Right lobe of liver (tissue), 6 donors: Measurements from ENCODE around the gene KRTCAP2. TPM values are rescaled to one million over a fixed set of nuclear protein-coding genes. Genes with fewer than 3 reads are reported as not detected.

Experiments used
- ATAC-seq, 4 donors: fragments of 200-7000 bp; cut with Tn5 transposase; one replicate each; pipeline ENCODE4 v1.9.1; 2020; ENCODE audit warnings: mild to moderate bottlenecking in 4 of 4, moderate library complexity in 4 of 4
- DNase-seq, 3 donors: peaks; one replicate each; pipeline ENCODE4 v3.0.0-alpha.2; 2020
- H3K27ac ChIP-seq, 3 donors: fragments of 200-600 bp; one replicate each; pipeline ENCODE4 v1.8.0; 2022
- H3K27me3 ChIP-seq, 2 donors: fragments of 200-600 bp; one replicate each; pipeline ENCODE4 v1.8.0; 2022
- H3K36me3 ChIP-seq, 4 donors: fragments of 200-600 bp; sonication (generic) in 1 of 4; one replicate each; pipeline versions ENCODE4 v1.5.1 to v1.8.0; 2017 to 2022; ENCODE audit warnings: control low read depth in 1 of 4
- H3K4me1 ChIP-seq, 4 donors: fragments of 200-600 bp; sonication (generic) in 1 of 4; one replicate each; pipeline versions ENCODE4 v1.5.1 to v1.8.0; 2017 to 2022; ENCODE audit warnings: control low read depth in 1 of 4
- H3K4me3 ChIP-seq, 3 donors: fragments of 200-600 bp; one replicate each; pipeline ENCODE4 v1.8.0; 2022
- H3K9me3 ChIP-seq, 4 donors: fragments of 200-600 bp; sonication (generic) in 1 of 4; one replicate each; pipeline versions ENCODE4 v1.5.1 to v1.8.0; 2017 to 2022; ENCODE audit warnings: control low read depth in 1 of 4
- CTCF ChIP-seq, 4 donors: fragments of 200-600 bp in 3 of 4; fragments of 450-650 bp in 1 of 4; IDR thresholded peaks; one replicate each; pipeline versions ENCODE4 v1.5.1 to v1.8.0; 2016 to 2022; ENCODE audit warnings: antibody characterized with exemption in 4 of 4, mild to moderate bottlenecking in 2 of 4
- POLR2A ChIP-seq: fragments of 450-650 bp; IDR thresholded peaks from one replicate; pipeline ENCODE4 v1.6.1; 2017; ENCODE audit warnings: antibody characterized with exemption, mild to moderate bottlenecking
- WGBS: methylation state at CpG from one replicate; pipeline ENCODE4 v1.1.6; 2018; ENCODE audit warnings: low coverage, low lambda C conversion rate; ENCODE audit not compliant: insufficient coverage; ENCODE audit errors: missing lambda C conversion rate; 5-methylcytosine and 5-hydroxymethylcytosine counted together
- intact Hi-C, 2 donors: fragments of 100-400 bp; cut with DNase I; formaldehyde crosslinking; loops; one replicate each; pipeline versions ENCODE4 v1.11.2 to v1.14.1; 2022
- total RNA-seq, 6 experiments: library from RNA; depleted of rRNA in 2 of 6; stranded (reverse); fragments of >200 nt in 2 of 6; fragmentation: NEBNext Ultra II Directional in 3 of 6; extraction: Animal tissue kit (Norgen Biotek cat#: 25700) in 3 of 6; gene quantifications; one replicate each; pipeline versions ENCODE4 v1.1.0 to v1.2.4, GENCODE V29; 2016 to 2023
- donor health status: DM: no; HTN: yes; CAD: no.
- donor health status: DM: no; HTN: no; CAD: no.
- donor health status: DM: no; HTN: no; CAD: no.
- donor health status: DM: no; HTN: yes; CAD: no.
- donor health status: DM: no; HTN: yes; CAD: no.

KRTCAP2 gene
- total RNA-seq, 6 experiments from 2014 or later: 85.5 to 145 (median 99.9) TPM

- ATAC-seq: no peak
- Histone ChIP-seq H3K4me3 (no peak overlapping the region), H3K4me1 (no peaks in the 10 kb centered on the region), H3K27me3 (no peaks in the 10 kb centered on the region), H3K36me3 (no peaks in the 10 kb centered on the region), H3K9me3 (no peaks in the 10 kb centered on the region), H3K27ac (no peak overlapping the region)
- 42% methylated on average over 5 of the region's 8 CpGs for WGBS
- intact Hi-C loops: no loop called here
- TF ChIP-seq POLR2A (no peak), CTCF (IDR thresholded peaks at IDR 0.05) (no peak)
- peak in 2 of 3 donors; percentile 2 to 35 for DNase-seq
These were observed 13.1 kb upstream of the KRTCAP2 start for GRCh38 chr1:155186067-155186793.

- Histone ChIP-seq H3K4me1 (no peaks in the 10 kb centered on the region), H3K27ac (no peak overlapping the region), H3K36me3 (no peaks in the 10 kb centered on the region), H3K27me3 (no peaks in the 10 kb centered on the region), H3K9me3 (no peaks in the 10 kb centered on the region), H3K4me3 (no peak overlapping the region)
- WGBS: 71% methylated on average over 4 of the region's 6 CpGs
- no peak for ATAC-seq
- peak in 1 of 3 donors; percentile 13 for DNase-seq
- TF ChIP-seq POLR2A: no peak
- no peak for TF ChIP-seq CTCF (IDR thresholded peaks at IDR 0.05)
- intact Hi-C loops: no loop called here
These were observed 12.6 kb upstream of the KRTCAP2 start for GRCh38 chr1:155185783-155186066.

- intact Hi-C loops: no loop called here
- H3K36me3 ChIP-seq: no peaks in the 10 kb centered on the region
- no peaks in the 10 kb centered on the region for H3K9me3 ChIP-seq
- peak in 2 of 3 donors; percentile 47 to 59 for DNase-seq
- TF ChIP-seq CTCF (IDR thresholded peaks at IDR 0.05) (no peak), POLR2A (no peak)
- 63% methylated on average over 9 of the region's 21 CpGs for WGBS
- peak; percentile 59 to 80 (median 68) for ATAC-seq
- no peaks in the 10 kb centered on the region for H3K27me3 ChIP-seq
- H3K4me3 ChIP-seq: no peak overlapping the region
- no peak overlapping the region for H3K27ac ChIP-seq
- H3K4me1 ChIP-seq: no peaks in the 10 kb centered on the region
These were observed 12.0 kb upstream of the KRTCAP2 start for GRCh38 chr1:155184835-155185782.

- H3K4me3 ChIP-seq: no peak overlapping the region
- H3K27me3 ChIP-seq: no peaks in the 10 kb centered on the region
- intact Hi-C loops: no loop called here
- H3K36me3 ChIP-seq: no peaks in the 10 kb centered on the region
- no peaks in the 10 kb centered on the region for H3K9me3 ChIP-seq
- ATAC-seq (no peak), DNase-seq (peak in 2 of 3 donors; percentile 15 to 49)
- 100% methylated on average over 3 of the region's 4 CpGs for WGBS
- H3K27ac ChIP-seq: no peak overlapping the region
- no peak for TF ChIP-seq CTCF (IDR thresholded peaks at IDR 0.05)
- no peak for TF ChIP-seq POLR2A
- H3K4me1 ChIP-seq: no peaks in the 10 kb centered on the region
These were observed 11.3 kb upstream of the KRTCAP2 start for GRCh38 chr1:155184351-155184811.
